ENCODE measurements around the gene GPR161. TPM values are rescaled to one million over a fixed set of nuclear protein-coding genes. Genes with fewer than 3 reads are reported as not detected.
A peak's percentile ranks its signal among the peaks of the same experiment; 100 is the strongest.
"Not testable (repeated sequence)": the region's sequence is repeated elsewhere in the genome, so short reads cannot be mapped to it uniquely, and the experiment has no call there.

GPR161 gene
- total and polyA plus RNA-seq, 5 donors, result 2.3 to 5.9 (median 4.8) TPM

- DNase-seq (no peak), ATAC-seq (no peak)
- Histone ChIP-seq H3K4me3 (ENCODE audit: low read length) (no peak overlapping the region), H3K27ac (ENCODE audit: low read length) (no peak overlapping the region), H3K9me3 (ENCODE audit: control insufficient read depth, low read length) (no peaks in the 10 kb centered on the region), H3K27me3 (ENCODE audit: control insufficient read depth, insufficient read depth) (no peaks in the 10 kb centered on the region), H3K4me1 (ENCODE audit: control insufficient read depth, insufficient read depth, low read length) (no peaks in the 10 kb centered on the region)
- intact Hi-C loops (cut with DNase I), result no loop called here
- WGBS, result 28% methylated on average over 2 of the region's 2 CpGs
Observed at GRCh38 chr1:168167806-168168205, 31.1 kb upstream of the GPR161 start.

DNA sequence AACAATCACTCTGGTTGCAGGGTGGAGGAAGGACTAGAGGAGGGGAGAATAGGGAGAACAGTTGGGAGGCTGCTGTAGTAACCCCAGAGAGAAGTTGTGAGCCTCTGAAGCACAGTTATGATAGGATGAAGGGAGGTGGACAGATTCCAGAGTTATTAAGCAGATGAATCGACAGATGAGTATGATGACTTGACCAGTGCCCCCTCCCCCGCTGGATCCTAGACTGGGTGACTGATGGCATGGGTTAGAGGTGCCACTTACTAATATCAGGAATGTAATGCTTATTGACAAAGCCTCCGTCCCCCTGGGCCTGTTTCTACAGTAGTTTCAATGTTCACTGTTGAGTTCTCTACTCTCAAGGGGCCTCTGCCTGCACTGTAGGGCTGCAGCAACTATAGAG lies 28.0 kb upstream of the GPR161 start:
- H3K27ac ChIP-seq (ENCODE audit: low read length), result no peak overlapping the region
- H3K9me3 ChIP-seq (ENCODE audit: control insufficient read depth, low read length), result no peaks in the 10 kb centered on the region
- no peak for DNase-seq
- WGBS, result 91% methylated on average over 3 of the region's 3 CpGs
- no peaks in the 10 kb centered on the region for H3K27me3 ChIP-seq (ENCODE audit: control insufficient read depth, insufficient read depth)
- no peaks in the 10 kb centered on the region for H3K4me1 ChIP-seq (ENCODE audit: control insufficient read depth, insufficient read depth, low read length)
- intact Hi-C loops (cut with DNase I), result no loop called here
- no peak for ATAC-seq
- H3K4me3 ChIP-seq (ENCODE audit: low read length), result no peak overlapping the region

GRCh38 chr1:168163670-168164069 lies 26.9 kb upstream of the GPR161 start:
- Histone ChIP-seq H3K4me1 (ENCODE audit: control insufficient read depth, insufficient read depth, low read length) (no peaks in the 10 kb centered on the region), H3K9me3 (ENCODE audit: control insufficient read depth, low read length) (no peaks in the 10 kb centered on the region), H3K27me3 (ENCODE audit: control insufficient read depth, insufficient read depth) (no peaks in the 10 kb centered on the region), H3K4me3 (ENCODE audit: low read length) (no peak overlapping the region), H3K27ac (ENCODE audit: low read length) (no peak overlapping the region)
- ATAC-seq, result no peak
- 52% methylated on average over 3 of the region's 3 CpGs for WGBS
- no peak for DNase-seq
- intact Hi-C loops (cut with DNase I), result no loop called here

- H3K4me3 ChIP-seq (ENCODE audit: low read length), result no peak overlapping the region
- ATAC-seq (no peak), DNase-seq (no peak)
- H3K27me3 ChIP-seq (ENCODE audit: control insufficient read depth, insufficient read depth), result no peaks in the 10 kb centered on the region
- intact Hi-C loops (cut with DNase I), result no loop called here
- no peak overlapping the region for H3K27ac ChIP-seq (ENCODE audit: low read length)
- WGBS, result 31% methylated on average over 2 of the region's 2 CpGs
- no peaks in the 10 kb centered on the region for H3K4me1 ChIP-seq (ENCODE audit: control insufficient read depth, insufficient read depth, low read length)
- no peaks in the 10 kb centered on the region for H3K9me3 ChIP-seq (ENCODE audit: control insufficient read depth, low read length)
Observed at GRCh38 chr1:168161459-168161858, 24.7 kb upstream of the GPR161 start.

- intact Hi-C loops (cut with DNase I), result no loop called here
- WGBS, result 94% methylated on average over 1 of the region's 1 CpG
- no peaks in the 10 kb centered on the region for H3K27me3 ChIP-seq (ENCODE audit: control insufficient read depth, insufficient read depth)
- H3K4me1 ChIP-seq (ENCODE audit: control insufficient read depth, insufficient read depth, low read length), result no peaks in the 10 kb centered on the region
- H3K4me3 ChIP-seq (ENCODE audit: low read length), result no peak overlapping the region
- DNase-seq (no peak), ATAC-seq (no peak)
- no peak overlapping the region for H3K27ac ChIP-seq (ENCODE audit: low read length)
- no peaks in the 10 kb centered on the region for H3K9me3 ChIP-seq (ENCODE audit: control insufficient read depth, low read length)
Observed at GRCh38 chr1:168159979-168160378, 23.2 kb upstream of the GPR161 start.

DNA sequence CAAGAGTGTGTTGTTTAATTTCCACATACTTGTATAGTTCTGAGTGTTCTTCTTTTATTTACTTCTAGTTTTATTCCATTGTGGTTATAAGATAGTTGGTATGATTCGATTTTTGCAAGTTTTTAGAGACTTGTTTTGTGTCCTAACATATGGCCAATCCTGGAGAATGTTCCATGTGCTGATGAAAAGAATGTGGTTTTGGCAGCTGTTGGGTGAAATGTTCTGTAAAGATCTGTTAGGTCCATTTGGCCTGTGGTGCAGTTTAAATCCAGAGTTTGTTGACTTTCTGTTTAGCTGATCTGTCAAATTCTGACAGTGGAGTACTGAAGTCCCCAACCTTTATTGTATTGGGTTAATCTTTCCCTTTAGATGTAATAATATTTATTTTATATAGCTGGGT lies 22.5 kb upstream of the GPR161 start:
- 60% methylated on average over 1 of the region's 1 CpG for WGBS
- no peaks in the 10 kb centered on the region for H3K9me3 ChIP-seq (ENCODE audit: control insufficient read depth, low read length)
- no peak overlapping the region for H3K4me3 ChIP-seq (ENCODE audit: low read length)
- ATAC-seq (no peak), DNase-seq (no peak)
- H3K27ac ChIP-seq (ENCODE audit: low read length), result no peak overlapping the region
- H3K4me1 ChIP-seq (ENCODE audit: control insufficient read depth, insufficient read depth, low read length), result no peaks in the 10 kb centered on the region
- intact Hi-C loops (cut with DNase I), result no loop called here
- H3K27me3 ChIP-seq (ENCODE audit: control insufficient read depth, insufficient read depth), result no peaks in the 10 kb centered on the region

GRCh38 chr1:168157638-168158037 lies 20.9 kb upstream of the GPR161 start:
- Histone ChIP-seq H3K27ac (ENCODE audit: low read length) (no peak overlapping the region), H3K9me3 (ENCODE audit: control insufficient read depth, low read length) (no peaks in the 10 kb centered on the region), H3K4me1 (ENCODE audit: control insufficient read depth, insufficient read depth, low read length) (no peaks in the 10 kb centered on the region), H3K4me3 (ENCODE audit: low read length) (no peak overlapping the region), H3K27me3 (ENCODE audit: control insufficient read depth, insufficient read depth) (no peaks in the 10 kb centered on the region)
- ATAC-seq, result no peak
- intact Hi-C loops (cut with DNase I), result no loop called here
- no peak for DNase-seq

GRCh38 chr1:168155910-168156309 lies 19.2 kb upstream of the GPR161 start:
- DNase-seq (no peak), ATAC-seq (no peak)
- no peaks in the 10 kb centered on the region for H3K27me3 ChIP-seq (ENCODE audit: control insufficient read depth, insufficient read depth)
- no peaks in the 10 kb centered on the region for H3K4me1 ChIP-seq (ENCODE audit: control insufficient read depth, insufficient read depth, low read length)
- H3K9me3 ChIP-seq (ENCODE audit: control insufficient read depth, low read length), result no peaks in the 10 kb centered on the region
- no peak overlapping the region for H3K27ac ChIP-seq (ENCODE audit: low read length)
- WGBS, result 66% methylated on average over 4 of the region's 4 CpGs
- intact Hi-C loops (cut with DNase I), result no loop called here
- no peak overlapping the region for H3K4me3 ChIP-seq (ENCODE audit: low read length)

GRCh38 chr1:168154707-168155106 lies 18.0 kb upstream of the GPR161 start:
- H3K4me3 ChIP-seq (ENCODE audit: low read length); H3K27me3 ChIP-seq (ENCODE audit: control insufficient read depth, insufficient read depth); intact Hi-C loops (cut with DNase I); H3K4me1 ChIP-seq (ENCODE audit: control insufficient read depth, insufficient read depth, low read length); H3K27ac ChIP-seq (ENCODE audit: low read length); DNase-seq; ATAC-seq; H3K9me3 ChIP-seq (ENCODE audit: control insufficient read depth, low read length): not testable (repeated sequence)
- 66% methylated on average over 4 of the region's 4 CpGs for WGBS

DNA sequence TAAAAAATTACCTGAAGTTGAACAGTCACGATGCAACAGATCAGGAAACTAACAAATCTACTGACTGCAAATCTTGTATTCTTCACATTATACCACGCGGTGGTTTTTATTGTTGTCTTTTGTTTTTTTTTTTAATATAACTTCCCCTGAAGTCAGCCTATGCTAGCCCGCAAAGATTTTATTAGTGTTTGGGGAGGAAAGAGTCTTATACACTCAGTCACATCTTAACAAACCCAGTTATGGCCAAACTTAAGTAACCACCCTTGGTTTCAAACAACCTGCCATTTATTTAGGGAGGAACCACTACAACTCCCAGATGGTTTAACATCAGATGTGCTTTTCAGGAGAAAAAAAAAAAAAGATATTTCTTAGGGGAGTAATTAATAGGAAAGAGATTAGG lies 15.2 kb upstream of the GPR161 start:
- no peak for DNase-seq
- intact Hi-C loops (cut with DNase I), result no loop called here
- no peaks in the 10 kb centered on the region for H3K4me1 ChIP-seq (ENCODE audit: control insufficient read depth, insufficient read depth, low read length)
- H3K27ac ChIP-seq (ENCODE audit: low read length), result no peak overlapping the region
- no peaks in the 10 kb centered on the region for H3K9me3 ChIP-seq (ENCODE audit: control insufficient read depth, low read length)
- ATAC-seq, result no peak
- WGBS, result 77% methylated on average over 4 of the region's 4 CpGs
- no peak overlapping the region for H3K4me3 ChIP-seq (ENCODE audit: low read length)
- no peaks in the 10 kb centered on the region for H3K27me3 ChIP-seq (ENCODE audit: control insufficient read depth, insufficient read depth)

- no peaks in the 10 kb centered on the region for H3K4me1 ChIP-seq (ENCODE audit: control insufficient read depth, insufficient read depth, low read length)
- 93% methylated on average over 1 of the region's 1 CpG for WGBS
- no peak overlapping the region for H3K27ac ChIP-seq (ENCODE audit: low read length)
- no peaks in the 10 kb centered on the region for H3K9me3 ChIP-seq (ENCODE audit: control insufficient read depth, low read length)
- intact Hi-C loops (cut with DNase I), result no loop called here
- H3K4me3 ChIP-seq (ENCODE audit: low read length), result no peak overlapping the region
- H3K27me3 ChIP-seq (ENCODE audit: control insufficient read depth, insufficient read depth), result no peaks in the 10 kb centered on the region
- DNase-seq, result no peak
- ATAC-seq, result no peak
Observed at GRCh38 chr1:168150283-168150682, 13.6 kb upstream of the GPR161 start.

DNA sequence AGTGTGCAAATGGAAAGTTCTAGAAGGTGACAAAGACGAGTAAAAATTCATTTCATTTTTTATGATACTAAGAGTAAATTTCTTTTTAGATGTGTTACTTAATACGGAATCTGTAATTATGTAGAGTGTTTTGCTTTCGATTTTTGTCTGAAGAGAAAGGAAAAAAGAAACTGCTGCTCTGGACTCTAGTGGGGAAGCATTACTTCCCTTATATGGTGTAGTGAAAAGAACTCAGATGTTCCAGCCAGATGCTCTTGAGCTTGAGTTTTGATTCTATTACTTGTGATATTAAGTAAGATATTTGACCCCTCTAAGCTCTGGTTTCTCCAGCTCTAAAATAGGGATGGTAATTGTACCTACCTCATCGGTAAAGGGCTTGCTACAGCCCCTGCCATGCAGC lies 12.2 kb upstream of the GPR161 start:
- intact Hi-C loops (cut with DNase I), result no loop called here
- 64% methylated on average over 4 of the region's 4 CpGs for WGBS
- peak in 1 of 2 donors; percentile 34 for ATAC-seq

More for the DNA sequence above, 12.2 kb upstream of the GPR161 start:
- Histone ChIP-seq H3K27ac (ENCODE audit: low read length) (no peak overlapping the region), H3K4me1 (ENCODE audit: control insufficient read depth, insufficient read depth, low read length) (no peaks in the 10 kb centered on the region), H3K4me3 (ENCODE audit: low read length) (no peak overlapping the region), H3K9me3 (ENCODE audit: control insufficient read depth, low read length) (no peaks in the 10 kb centered on the region), H3K27me3 (ENCODE audit: control insufficient read depth, insufficient read depth) (no peaks in the 10 kb centered on the region)
- no peak for DNase-seq
